Fibroblast of skin of back (primary cell): ENCODE measurements around the gene CLCN2.

Experiments
- DNase-seq: peaks from one replicate; pipeline ENCODE4 v3.0.0-alpha.2; 2013

The CLCN2 gene

GRCh38 chr3:184360070-184360928 lies 1.1 kb downstream of the CLCN2 start:
- DNase-seq = no peak

DNA sequence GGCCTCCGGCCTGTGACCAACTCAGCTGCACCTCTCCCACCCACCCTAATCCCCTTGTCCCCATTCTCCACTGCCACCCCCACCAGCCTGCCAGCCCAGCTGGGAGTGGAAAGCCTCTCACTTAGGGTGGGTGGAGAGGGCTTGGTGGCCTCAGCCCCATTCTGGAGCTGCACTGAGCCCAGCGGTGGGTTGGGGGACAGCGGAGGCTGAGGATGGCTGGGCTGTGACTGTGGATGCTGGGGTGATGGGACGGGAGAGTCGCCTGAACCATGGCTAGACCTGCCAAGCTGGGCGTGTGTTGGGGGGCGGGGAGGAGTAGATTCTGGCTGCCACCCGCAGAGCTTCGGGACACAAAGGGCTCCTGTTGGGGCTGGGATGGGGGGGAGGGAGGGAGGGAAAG lies 1.8 kb downstream of the CLCN2 start:
- no peak for DNase-seq

- DNase-seq = no peak
These were observed 2.5 kb downstream of the CLCN2 start for GRCh38 chr3:184358921-184359350.

- DNase-seq = no peak
These were observed 3.2 kb downstream of the CLCN2 start for GRCh38 chr3:184358124-184358767.

DNA sequence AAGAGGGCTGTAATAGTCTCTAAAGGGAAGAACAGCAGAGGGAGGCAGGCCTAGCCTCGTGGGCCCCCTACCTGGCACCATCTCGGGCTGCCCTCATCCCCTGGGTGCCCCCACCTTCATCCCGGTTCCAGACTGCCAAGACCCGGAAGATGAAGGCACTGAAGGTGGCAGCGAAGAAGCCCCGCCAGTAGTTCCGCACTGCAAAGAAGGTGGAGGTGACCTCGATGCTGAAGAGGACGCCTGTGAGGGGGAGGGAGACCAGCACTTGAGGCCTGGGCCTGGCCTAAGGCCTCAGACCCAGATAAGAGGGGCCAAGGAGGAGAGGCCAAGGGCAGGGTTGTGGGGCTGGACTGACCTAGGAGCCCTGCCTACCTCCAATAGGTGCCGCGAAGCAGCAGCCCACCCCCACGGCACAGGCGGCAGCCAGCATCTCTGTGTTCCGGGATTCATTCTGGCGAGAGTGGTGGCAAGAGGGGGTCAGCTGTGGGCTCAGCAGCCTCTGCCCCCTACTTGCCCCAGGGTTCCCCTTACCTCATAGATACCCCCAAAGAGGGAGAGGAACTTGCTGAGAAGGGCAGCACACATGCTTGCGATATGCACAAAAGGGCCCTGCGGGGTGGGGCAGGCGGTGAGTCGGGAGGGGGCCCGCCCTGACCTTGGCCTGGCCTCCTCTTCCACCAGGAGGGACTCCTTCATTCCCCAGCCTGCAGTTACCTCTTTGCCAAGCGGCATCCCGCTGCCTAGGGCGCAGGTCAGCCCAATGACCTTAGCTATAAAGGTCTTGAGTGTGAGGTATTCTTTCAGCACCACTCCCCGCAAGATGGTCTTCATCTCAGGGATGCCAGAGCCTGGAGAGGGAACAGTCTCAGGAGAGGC lies 3.9 kb downstream of the CLCN2 start:
- no peak for DNase-seq

DNA sequence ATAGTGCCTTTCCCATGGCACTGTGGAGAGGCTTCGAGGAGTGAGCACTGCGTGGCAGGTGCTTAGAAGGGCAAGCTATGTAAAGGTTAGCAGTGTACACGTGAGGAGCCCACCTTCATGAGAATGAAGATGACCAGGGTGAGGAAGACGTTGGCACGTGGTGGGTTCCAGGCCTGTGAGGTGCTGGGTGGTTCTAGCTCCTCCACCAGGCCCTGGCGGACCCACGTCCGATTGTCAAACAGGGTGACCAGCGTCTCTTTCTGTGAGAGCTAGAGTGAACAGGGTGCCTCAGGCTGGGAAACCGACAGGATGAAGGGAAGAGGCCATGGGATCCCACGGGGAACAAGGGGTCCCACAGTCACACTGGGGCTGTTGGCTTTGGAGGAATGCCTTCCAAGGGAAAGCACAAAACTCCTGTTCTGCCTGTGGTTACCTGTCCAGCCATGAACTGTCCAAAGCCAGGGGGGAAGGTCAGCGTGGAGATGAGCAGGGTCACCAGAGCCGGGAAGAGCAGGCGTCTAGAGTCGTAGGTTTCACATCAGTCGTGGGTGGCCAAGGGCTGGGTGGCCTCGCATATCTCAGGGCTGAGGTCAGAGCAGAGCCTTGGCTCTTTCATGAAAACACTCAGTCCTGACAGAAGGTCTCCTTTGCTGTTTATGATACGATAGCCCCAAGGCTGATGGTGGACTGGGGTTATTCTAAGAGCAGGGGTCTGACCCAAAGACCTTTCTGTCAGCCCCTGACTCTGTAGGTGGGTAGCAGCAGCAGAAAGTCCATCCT lies 6.0 kb downstream of the CLCN2 start:
- DNase-seq = no peak

- DNase-seq = no peak
These were observed 6.7 kb downstream of the CLCN2 start for GRCh38 chr3:184354754-184355153.

- peak; percentile 31 for DNase-seq
These were observed 7.2 kb downstream of the CLCN2 start for GRCh38 chr3:184354121-184354728.

DNA sequence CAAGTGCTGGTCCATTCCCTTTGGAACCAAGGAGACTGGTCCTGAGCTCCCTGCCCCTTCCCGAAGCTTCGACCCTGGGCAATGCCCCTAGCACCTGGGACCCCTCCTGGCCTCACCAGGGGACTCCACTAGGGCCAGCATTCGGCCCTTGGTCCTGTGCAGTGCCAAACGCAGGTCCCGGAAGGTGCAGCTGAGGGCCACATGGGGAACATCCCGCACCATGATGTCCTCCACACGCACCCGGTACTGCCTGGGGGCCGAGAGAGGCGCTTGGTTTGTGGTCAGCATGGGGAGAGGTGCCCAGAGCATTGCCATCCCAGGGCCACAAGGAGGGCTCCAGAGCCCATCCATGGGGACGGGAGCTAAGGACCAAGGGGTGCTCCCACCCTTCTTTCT lies 7.9 kb downstream of the CLCN2 start:
- no peak for DNase-seq

DNA sequence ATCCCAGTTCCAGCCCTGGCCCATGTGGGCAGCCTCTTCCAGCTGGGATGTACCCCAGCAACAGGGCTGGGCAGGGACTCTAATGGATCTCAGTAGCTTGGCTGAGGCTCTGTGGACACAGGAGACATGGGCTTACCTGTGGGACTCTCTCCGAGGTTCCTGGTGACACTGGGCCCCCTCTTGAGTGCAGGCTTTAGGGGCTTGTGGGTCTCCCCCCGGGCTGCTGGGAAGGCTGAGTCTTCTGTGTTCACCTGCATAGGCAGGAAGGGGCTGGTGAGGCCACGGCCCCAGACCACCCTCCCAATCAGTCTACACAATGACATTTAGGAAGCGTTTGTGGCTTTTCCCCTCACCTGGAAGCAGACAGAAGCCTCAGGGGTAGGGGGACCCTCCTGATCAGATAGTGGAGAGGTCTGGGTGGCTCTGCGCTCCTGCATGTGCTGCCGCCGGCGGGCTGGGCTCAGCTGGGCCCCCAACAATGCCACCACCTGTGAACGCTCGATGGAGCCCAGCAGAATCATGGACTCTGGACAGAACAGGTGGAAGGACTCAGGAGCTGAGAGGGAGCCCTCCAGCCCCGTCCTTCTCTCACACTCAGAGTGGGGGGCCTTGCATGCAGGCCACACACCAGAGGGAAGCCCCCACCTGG lies 8.4 kb downstream of the CLCN2 start:
- DNase-seq = no peak

DNA sequence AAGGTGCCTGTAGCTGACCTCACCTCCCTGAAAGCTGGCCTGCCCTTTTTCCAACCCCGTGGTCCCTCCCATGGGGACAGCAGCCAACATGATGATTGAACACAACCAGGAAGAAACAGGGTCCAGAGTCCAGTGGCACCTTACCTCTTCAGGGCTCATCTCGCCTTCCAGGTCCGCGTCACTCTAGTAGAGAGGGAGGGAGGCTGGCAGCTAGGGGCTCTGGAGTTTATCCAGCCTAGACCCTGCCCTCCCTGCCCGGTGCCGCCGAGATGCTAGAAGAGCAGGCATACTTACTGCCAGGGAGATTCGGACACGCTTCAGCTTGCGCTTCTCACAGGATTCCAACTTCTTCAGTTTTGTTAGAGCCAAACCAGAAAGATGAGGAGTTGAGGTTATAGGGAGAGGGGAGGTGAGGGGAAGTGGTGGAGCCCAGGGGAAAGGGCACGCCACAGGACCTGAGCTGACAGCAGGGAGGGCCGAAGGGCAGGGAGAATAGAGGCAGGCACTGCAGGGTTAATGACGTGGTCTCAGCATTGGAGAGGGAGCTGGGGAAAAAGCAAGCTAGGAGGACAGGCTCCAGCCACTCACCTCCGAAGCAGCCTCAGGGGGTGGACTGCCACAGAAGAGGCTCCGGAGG lies 9.1 kb downstream of the CLCN2 start:
- DNase-seq = no peak

- DNase-seq = no peak
These were observed 9.8 kb downstream of the CLCN2 start for GRCh38 chr3:184351511-184352148.

GRCh38 chr3:184350618-184351017 lies 10.8 kb downstream of the CLCN2 start:
- no peak for DNase-seq

GRCh38 chr3:184349563-184350470 lies 11.6 kb downstream of the CLCN2 start:
- DNase-seq = no peak

DNA sequence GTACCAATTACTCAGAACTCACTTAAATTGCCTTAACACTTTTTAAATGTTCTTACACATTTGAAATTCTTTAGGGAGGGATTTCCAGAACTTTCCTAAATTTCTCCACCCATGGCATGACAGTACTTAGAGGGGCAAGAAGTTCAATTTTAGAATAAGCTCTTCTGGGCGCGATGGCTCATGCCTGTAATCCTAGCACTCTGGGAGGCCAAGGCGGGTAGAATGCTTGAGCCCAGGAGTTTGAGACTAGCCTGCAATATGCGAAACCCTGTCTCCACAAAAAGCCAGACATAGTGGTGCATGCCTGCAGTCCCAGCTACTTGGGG lies 13.4 kb downstream of the CLCN2 start:
- DNase-seq = no peak

DNA sequence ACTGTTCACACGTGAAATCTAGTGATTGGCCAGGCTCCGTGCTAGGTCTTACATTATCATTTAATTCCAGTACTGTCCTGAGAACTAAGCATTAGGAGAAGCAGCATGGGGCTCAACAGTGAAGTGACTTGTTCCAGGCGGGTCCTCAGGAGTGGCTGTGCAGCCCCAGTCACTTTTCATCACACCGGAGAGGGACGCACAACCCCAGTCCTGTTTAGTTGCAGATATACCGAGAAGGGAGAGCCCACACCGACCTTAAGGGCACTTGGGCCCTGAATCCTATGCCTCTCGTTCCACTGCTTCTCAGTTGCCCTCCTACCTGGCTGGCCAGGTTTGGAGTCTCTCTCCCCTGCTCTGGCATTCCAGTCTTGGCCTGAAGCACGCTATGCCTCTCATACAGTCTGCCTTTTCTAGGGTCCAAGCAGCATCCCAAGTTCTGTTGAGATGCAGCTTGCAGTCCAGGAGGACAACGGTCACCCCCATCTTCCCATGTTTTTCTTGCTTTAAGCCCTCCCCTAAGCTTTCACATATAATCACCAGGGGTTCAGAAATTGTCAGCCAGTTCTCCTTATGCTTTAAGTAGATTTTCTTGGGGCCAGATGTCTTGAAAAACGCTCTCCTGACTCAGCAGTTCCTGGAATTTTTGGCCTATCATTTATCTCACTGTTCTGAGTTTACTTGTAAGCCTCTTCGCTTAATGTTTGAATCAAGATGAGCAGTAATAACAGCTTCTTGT lies 13.9 kb downstream of the CLCN2 start:
- no peak for DNase-seq

GRCh38 chr3:184346480-184347190 lies 14.8 kb downstream of the CLCN2 start:
- DNase-seq = no peak
